OCI-LY7 (cell line): ENCODE results near the gene PRKD2.

ENCODE experiments used
- CTCF ChIP-seq: fragments of 200-600 bp; sonication (generic); conservative IDR thresholded peaks from 2 replicates; pipeline ENCODE4 v1.5.1; 2014; ENCODE audit warnings: mild to moderate bottlenecking, antibody characterized with exemption, low read length, moderate library complexity, mixed read lengths
- EZH2phosphoT487 ChIP-seq: fragments of 200-600 bp; sonication (generic); IDR thresholded peaks from 2 replicates; pipeline ENCODE4 v1.6.1; 2018; ENCODE audit warnings: low read depth, borderline replicate concordance, mild to moderate bottlenecking, mixed run types, antibody characterized with exemption, low read length, moderate library complexity, mixed read lengths

- TF ChIP-seq CTCF (peak; percentile 90), EZH2phosphoT487 (no peak)
Observed at GRCh38 chr19:46748325-46749109, 31.6 kb upstream of the PRKD2 start.
